GM19438 (cell line): Measurements from ENCODE around the gene GTF3A.

Source experiments
- ATAC-seq: cut with Tn5 transposase; IDR thresholded peaks from one replicate; pipeline ENCODE4 v1.9.1; 2021; ENCODE audit warnings: low read depth; ENCODE audit not compliant: unreplicated experiment

Gene GTF3A

GRCh38 chr13:27446986-27447583, 22.7 kb downstream of the GTF3A start:
- ATAC-seq = no peak

DNA sequence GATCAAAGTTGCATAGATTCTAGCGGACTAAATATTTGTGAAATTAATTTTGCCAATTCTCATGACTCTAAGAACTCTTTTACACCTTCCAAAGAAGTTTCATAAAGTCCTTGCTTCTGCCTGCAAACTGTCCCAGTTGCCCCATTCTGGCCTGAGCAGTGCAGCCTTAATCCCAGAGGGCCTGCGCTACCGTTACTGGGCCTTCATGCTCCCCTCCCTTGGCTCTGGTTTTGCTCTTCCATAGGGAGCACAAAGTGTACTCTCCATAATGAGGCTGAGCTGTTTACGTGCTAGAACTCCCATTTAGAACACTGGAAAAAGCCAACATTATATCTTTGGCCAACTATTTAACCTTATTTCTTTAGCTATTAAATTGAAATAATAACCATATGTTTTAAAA, 23.9 kb downstream of the GTF3A start:
- no peak for ATAC-seq

- no peak for ATAC-seq
Observed at GRCh38 chr13:27449081-27449603, 24.7 kb downstream of the GTF3A start.

- peak; percentile 85 for ATAC-seq
Observed at GRCh38 chr13:27449936-27450828, 25.8 kb downstream of the GTF3A start, which contains the start of gene MTIF3. Gene MTIF3, minus strand, starts transcription at chr13:27450564. Its CDS starts 10,116 bp downstream, at chr13:27440448.

GRCh38 chr13:27450921-27451471, 26.6 kb downstream of the GTF3A start:
- ATAC-seq = no peak

GRCh38 chr13:27455331-27455855, 31.0 kb downstream of the GTF3A start:
- ATAC-seq = no peak

GRCh38 chr13:27461940-27462584, 37.6 kb downstream of the GTF3A start:
- no peak for ATAC-seq

- ATAC-seq = no peak
Observed at GRCh38 chr13:27463500-27463899, 39.1 kb downstream of the GTF3A start.

GRCh38 chr13:27465611-27466010, 41.2 kb downstream of the GTF3A start:
- ATAC-seq = no peak

- no peak for ATAC-seq
Observed at GRCh38 chr13:27466513-27466912, 42.1 kb downstream of the GTF3A start.

DNA sequence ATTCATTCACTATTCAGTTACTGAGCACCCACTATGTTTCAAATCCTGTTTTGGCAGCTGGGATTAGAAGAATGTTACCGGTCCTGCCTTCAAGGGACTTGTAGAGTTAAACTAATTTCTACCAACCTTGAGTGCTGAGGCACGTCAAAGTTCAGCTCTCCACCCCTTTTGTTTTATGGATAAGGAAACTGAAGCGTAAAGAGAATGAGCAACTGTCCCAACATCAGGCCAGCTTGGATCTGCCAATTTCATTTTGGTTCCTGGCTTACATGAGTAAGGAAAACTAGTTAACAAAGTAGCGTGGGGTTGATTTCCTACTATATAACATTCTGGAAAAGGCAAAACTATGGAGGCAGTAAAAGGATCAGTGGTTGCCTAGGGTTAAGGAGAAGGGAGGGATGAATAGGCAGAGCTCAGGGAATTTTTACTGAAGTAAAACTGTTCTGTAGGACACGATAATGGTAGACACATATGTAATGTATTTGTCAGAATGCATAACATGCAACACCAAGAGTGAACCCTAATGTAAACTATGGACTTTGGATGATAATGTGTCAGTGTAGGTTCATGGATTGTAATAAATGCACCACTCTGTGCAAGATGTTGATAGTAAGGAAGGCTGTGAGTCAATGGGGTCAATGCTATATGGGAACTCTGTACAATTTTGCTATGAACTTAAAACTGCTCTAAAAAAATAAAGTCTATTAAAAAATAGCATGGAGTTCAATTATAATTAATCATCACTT, 45.8 kb downstream of the GTF3A start:
- no peak for ATAC-seq

DNA sequence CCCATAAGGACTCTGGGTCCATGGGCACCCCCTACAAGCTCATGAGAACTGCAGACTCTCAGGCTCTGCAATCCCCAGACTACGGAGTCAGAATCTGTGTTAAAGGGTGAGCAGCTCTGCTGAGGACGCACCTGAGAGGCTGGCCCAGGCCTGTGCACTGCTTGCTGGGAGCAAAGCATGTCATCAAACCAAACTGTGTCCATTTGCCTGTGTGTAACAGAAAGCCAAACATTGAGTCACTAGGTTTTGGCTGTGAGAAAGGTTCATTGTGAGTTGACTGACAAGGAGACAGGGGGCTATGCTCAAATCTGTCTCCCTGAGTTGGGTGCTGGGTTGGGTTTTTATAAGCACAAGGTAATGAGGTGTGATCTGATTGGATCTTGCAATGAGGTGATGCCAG, 48.0 kb downstream of the GTF3A start:
- no peak for ATAC-seq

GRCh38 chr13:27472941-27473340, 48.5 kb downstream of the GTF3A start:
- no peak for ATAC-seq

DNA sequence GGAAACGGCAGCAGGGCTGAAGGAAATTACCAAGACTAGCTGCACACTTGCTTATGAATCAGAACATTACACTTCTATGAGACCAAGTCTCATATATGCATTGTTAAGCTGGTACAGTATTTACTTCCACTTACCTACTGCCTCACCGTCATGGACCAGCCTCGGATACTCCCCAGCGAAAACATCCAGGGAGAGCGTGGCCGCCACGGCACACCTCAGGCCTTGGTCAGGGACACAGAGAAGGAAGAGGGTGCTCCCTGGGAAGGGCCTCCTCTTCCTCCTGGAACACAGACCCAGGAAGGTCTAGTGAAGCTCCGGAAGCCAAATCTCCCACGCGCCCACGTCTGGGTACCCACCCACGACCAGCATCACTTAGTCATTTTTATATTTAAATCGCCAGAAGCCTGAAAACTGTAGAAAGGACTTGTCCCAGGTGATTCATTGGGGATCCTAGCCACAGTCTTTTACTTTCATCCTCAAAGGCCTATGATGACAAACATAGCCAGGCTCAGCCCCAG, 50.4 kb downstream of the GTF3A start:
- ATAC-seq = no peak

DNA sequence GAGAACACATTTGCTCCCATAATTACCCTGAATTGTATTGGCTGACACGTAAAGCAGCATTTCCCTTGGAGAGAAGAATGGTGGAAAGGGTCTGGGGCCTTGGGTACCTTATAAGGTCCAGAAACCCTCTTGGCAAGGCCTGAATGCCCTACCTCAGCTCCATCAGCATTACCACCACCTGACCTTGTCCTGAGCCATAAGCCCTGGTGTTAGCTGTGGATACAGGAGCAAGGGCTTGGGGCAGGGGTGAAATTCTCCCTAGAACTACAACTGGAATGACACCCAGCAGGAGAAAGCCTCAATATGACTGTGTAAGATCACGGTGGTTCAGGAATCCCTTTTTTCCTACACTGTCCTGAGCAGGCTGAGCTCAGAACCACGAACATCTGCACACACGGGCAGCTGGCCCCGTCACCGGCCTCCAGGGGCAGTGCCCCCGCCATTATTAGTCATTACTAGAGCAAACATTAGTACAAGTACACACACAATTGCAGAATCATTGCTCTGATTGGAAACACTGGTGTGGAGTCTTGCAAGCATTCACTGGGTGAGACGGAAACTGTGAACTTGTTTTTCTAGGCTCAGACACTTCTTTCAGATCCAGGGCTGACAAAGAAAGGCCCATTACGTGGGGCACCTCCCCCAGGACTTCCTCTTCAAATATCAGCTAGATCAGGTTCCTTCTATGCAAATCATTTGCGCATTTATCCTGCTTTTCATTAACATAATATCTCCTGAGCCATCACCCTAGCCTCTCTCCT, 52.7 kb downstream of the GTF3A start:
- peak; percentile 71 for ATAC-seq

DNA sequence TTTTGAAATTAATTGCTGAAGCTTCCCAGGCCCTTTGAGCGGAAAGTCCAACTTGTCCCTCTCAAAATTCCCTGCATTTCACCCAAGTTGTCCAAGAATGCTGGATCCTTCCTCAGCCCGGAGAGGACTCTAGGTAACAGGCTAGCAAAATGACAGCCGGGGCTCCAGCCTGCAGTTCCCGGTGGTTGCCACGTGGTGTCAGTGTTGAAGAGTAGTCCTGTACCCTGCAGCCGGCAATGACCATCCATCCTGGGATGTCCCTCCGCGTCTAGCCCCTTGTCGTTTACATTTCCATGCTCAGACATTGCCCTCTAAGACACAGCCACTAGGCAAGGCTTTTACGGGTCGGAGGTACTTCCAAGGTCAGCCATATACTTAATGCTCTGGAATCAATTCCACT, 57.3 kb downstream of the GTF3A start:
- ATAC-seq = no peak

DNA sequence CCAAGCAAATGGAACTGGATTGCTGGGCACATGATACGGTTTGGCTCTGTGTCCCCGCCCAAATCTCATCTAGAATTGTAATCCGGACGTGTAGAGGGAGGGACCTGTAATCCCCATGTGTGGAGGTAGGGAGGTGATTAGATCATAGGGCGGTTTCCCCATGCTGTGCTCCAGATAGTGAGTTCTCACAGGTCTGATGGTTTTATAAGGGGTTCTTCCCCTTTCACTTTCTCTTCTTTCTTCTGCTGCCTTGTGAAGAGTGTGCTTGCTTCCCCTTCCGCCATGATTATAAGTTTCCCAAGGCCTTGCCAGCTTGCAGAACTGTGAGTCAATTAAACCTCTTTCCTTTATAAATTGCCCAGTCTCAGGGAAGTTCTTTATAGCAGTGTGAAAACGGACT, 58.6 kb downstream of the GTF3A start:
- ATAC-seq = peak; percentile 89

DNA sequence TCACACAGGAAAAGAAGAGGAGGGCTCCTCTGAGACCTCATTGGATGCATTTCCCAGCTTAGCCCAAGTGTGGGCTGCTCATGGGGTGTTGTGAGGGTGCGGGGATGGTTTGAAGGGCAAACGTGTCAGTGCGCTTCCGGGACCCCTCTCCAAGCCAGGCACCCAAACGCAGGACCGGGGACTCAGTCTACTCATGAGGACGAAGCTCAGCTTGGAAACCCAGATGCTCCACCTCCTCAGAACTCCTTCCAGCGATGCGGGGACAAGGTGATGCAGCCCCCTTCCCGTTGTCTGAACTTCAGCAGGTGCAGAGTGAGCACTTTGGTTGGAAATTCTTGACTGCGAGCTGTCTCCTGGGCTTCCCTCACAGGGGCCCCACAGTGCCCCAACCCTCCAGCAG, 59.0 kb downstream of the GTF3A start:
- ATAC-seq = no peak
